Mononuclear cell (primary cell): ENCODE measurements around the gene SRSF8. TPM values are rescaled to one million over a fixed set of nuclear protein-coding genes. Genes with fewer than 3 reads are reported as not detected.
"Not testable (repeated sequence)": the region's sequence is repeated elsewhere in the genome, so short reads cannot be mapped to it uniquely, and the experiment has no call there.

Experiments used
- H3K27me3 ChIP-seq: 2 replicates; pipeline ENCODE4 v1.6.0; 2011; ENCODE audit warnings: low read length, control low read depth; ENCODE audit not compliant: insufficient read depth
- H3K4me1 ChIP-seq: 2 replicates; pipeline ENCODE4 v1.5.1; 2011; ENCODE audit warnings: mild to moderate bottlenecking, low read length, control low read depth; ENCODE audit not compliant: insufficient read depth
- H3K4me3 ChIP-seq: 2 replicates; pipeline ENCODE4 v1.5.1; 2011; ENCODE audit warnings: mild to moderate bottlenecking, low read length, moderate library complexity
- H3K9me3 ChIP-seq: 2 replicates; pipeline ENCODE4 v1.5.1; 2011; ENCODE audit warnings: low read depth, mild to moderate bottlenecking, control low read depth, low read length
- total RNA-seq: library from RNA; depleted of rRNA; stranded (reverse); fragments of >200 nt; gene quantifications from one replicate; pipeline ENCODE4 v1.2.3, GENCODE V29; 2012

SRSF8 gene
- total RNA-seq, 1 donor, result 43.7 TPM

GRCh38 chr11:95098826-95099225, 32.1 kb downstream of the SRSF8 start:
- Histone ChIP-seq H3K27me3 (no peaks in the 10 kb centered on the region), H3K9me3 (no peaks in the 10 kb centered on the region), H3K4me3 (no peak overlapping the region), H3K4me1 (peaks cover 22% of the 10 kb centered on the region)

- no peak overlapping the region for H3K4me3 ChIP-seq
- H3K9me3 ChIP-seq, result no peaks in the 10 kb centered on the region
- no peaks in the 10 kb centered on the region for H3K27me3 ChIP-seq
- H3K4me1 ChIP-seq, result peaks cover 20% of the 10 kb centered on the region
These were observed 33.5 kb downstream of the SRSF8 start for GRCh38 chr11:95100191-95100648.

GRCh38 chr11:95100856-95101507, 34.3 kb downstream of the SRSF8 start:
- Histone ChIP-seq H3K9me3 (no peaks in the 10 kb centered on the region), H3K27me3 (no peaks in the 10 kb centered on the region), H3K4me1 (peaks cover 13% of the 10 kb centered on the region), H3K4me3 (no peak overlapping the region)

- H3K9me3 ChIP-seq, result no peaks in the 10 kb centered on the region
- H3K27me3 ChIP-seq, result no peaks in the 10 kb centered on the region
- H3K4me3 ChIP-seq, result no peak overlapping the region
- H3K4me1 ChIP-seq, result peaks cover 5% of the 10 kb centered on the region
These were observed 35.2 kb downstream of the SRSF8 start for GRCh38 chr11:95101935-95102334.

GRCh38 chr11:95102733-95103132, 36.0 kb downstream of the SRSF8 start:
- peaks cover 7% of the 10 kb centered on the region for H3K4me1 ChIP-seq
- no peaks in the 10 kb centered on the region for H3K9me3 ChIP-seq
- no peaks in the 10 kb centered on the region for H3K27me3 ChIP-seq
- no peak overlapping the region for H3K4me3 ChIP-seq

GRCh38 chr11:95103701-95104100, 37.0 kb downstream of the SRSF8 start:
- Histone ChIP-seq H3K9me3 (no peaks in the 10 kb centered on the region), H3K4me3 (no peak overlapping the region), H3K27me3 (no peaks in the 10 kb centered on the region), H3K4me1 (peaks cover 15% of the 10 kb centered on the region)

GRCh38 chr11:95104121-95104830, 37.6 kb downstream of the SRSF8 start:
- H3K4me1 ChIP-seq, result peaks cover 21% of the 10 kb centered on the region
- H3K9me3 ChIP-seq, result no peaks in the 10 kb centered on the region
- no peaks in the 10 kb centered on the region for H3K27me3 ChIP-seq
- no peak overlapping the region for H3K4me3 ChIP-seq

GRCh38 chr11:95104856-95105255, 38.1 kb downstream of the SRSF8 start:
- no peaks in the 10 kb centered on the region for H3K27me3 ChIP-seq
- peaks cover 22% of the 10 kb centered on the region for H3K4me1 ChIP-seq
- H3K4me3 ChIP-seq, result no peak overlapping the region
- no peaks in the 10 kb centered on the region for H3K9me3 ChIP-seq

GRCh38 chr11:95108159-95108611, 41.5 kb downstream of the SRSF8 start:
- H3K27me3 ChIP-seq, result no peaks in the 10 kb centered on the region
- H3K4me3 ChIP-seq, result no peak overlapping the region
- H3K4me1 ChIP-seq, result peaks cover 17% of the 10 kb centered on the region
- H3K9me3 ChIP-seq, result no peaks in the 10 kb centered on the region

- peaks cover 17% of the 10 kb centered on the region for H3K4me1 ChIP-seq
- no peaks in the 10 kb centered on the region for H3K27me3 ChIP-seq
- H3K9me3 ChIP-seq, result no peaks in the 10 kb centered on the region
- no peak overlapping the region for H3K4me3 ChIP-seq
These were observed 42.2 kb downstream of the SRSF8 start for GRCh38 chr11:95108671-95109551.

GRCh38 chr11:95111471-95111870, 44.8 kb downstream of the SRSF8 start:
- peaks cover 17% of the 10 kb centered on the region for H3K4me1 ChIP-seq
- H3K9me3 ChIP-seq, H3K4me3 ChIP-seq, H3K27me3 ChIP-seq: not testable (repeated sequence)

GRCh38 chr11:95111923-95112540, 45.3 kb downstream of the SRSF8 start:
- H3K4me3 ChIP-seq, result no peak overlapping the region
- no peaks in the 10 kb centered on the region for H3K27me3 ChIP-seq
- peaks cover 17% of the 10 kb centered on the region for H3K4me1 ChIP-seq
- H3K9me3 ChIP-seq, result no peaks in the 10 kb centered on the region

GRCh38 chr11:95115597-95115996, 48.9 kb downstream of the SRSF8 start:
- H3K4me1 ChIP-seq, result no peaks in the 10 kb centered on the region
- no peaks in the 10 kb centered on the region for H3K9me3 ChIP-seq

GRCh38 chr11:95119361-95120060, 52.8 kb downstream of the SRSF8 start:
- no peak overlapping the region for H3K4me3 ChIP-seq
- H3K4me1 ChIP-seq, result no peaks in the 10 kb centered on the region
- H3K9me3 ChIP-seq, result no peaks in the 10 kb centered on the region
- no peaks in the 10 kb centered on the region for H3K27me3 ChIP-seq

More at GRCh38 chr11:95115597-95115996, 48.9 kb downstream of the SRSF8 start:
- Histone ChIP-seq H3K27me3 (no peaks in the 10 kb centered on the region), H3K4me3 (no peak overlapping the region)
